Sigmoid colon (tissue), 7 donors: ENCODE data around the gene LAPTM4A. TPM values are rescaled to one million over a fixed set of nuclear protein-coding genes. Genes with fewer than 3 reads are reported as not detected.

ENCODE experiments used
- DNase-seq: peaks from one replicate; pipeline ENCODE4 v3.0.0-alpha.2; 2019
- H3K27ac ChIP-seq, 4 donors: fragments of 200-600 bp; sonication (generic); one replicate each; pipeline ENCODE4 v1.5.1; 2016 to 2019; ENCODE audit warnings: mild to moderate bottlenecking in 1 of 4
- H3K27me3 ChIP-seq, 3 donors: fragments of 200-600 bp; sonication (generic); one replicate each; pipeline ENCODE4 v1.5.1; 2019; ENCODE audit warnings: mild to moderate bottlenecking in 1 of 3
- H3K36me3 ChIP-seq, 4 donors: fragments of 200-600 bp; sonication (generic); one replicate each; pipeline ENCODE4 v1.5.1; 2016 to 2019
- H3K4me1 ChIP-seq, 4 donors: fragments of 200-600 bp; sonication (generic); one replicate each; pipeline ENCODE4 v1.5.1; 2017 to 2019
- H3K4me3 ChIP-seq, 4 donors: fragments of 200-600 bp; sonication (generic); one replicate each; pipeline ENCODE4 v1.5.1; 2017 to 2019; ENCODE audit warnings: mild to moderate bottlenecking in 2 of 4, moderate library complexity in 1 of 4
- H3K9me3 ChIP-seq, 4 donors: fragments of 200-600 bp in 3 of 4; sonication (generic) in 3 of 4; one replicate each; pipeline versions ENCODE4 v1.5.1 to v1.6.1; 2013 to 2019
- EP300 ChIP-seq, 4 donors: sonication (generic); formaldehyde crosslinking; IDR thresholded peaks; one replicate each; pipeline ENCODE4 v1.6.1; 2017; ENCODE audit warnings: antibody characterized with exemption in 4 of 4
- POLR2A ChIP-seq, 2 donors: fragments of 450-650 bp; IDR thresholded peaks; one replicate each; pipeline ENCODE4 v1.6.1; 2016; ENCODE audit warnings: antibody characterized with exemption in 2 of 2, mild to moderate bottlenecking in 2 of 2, moderate library complexity in 2 of 2
- POLR2AphosphoS5 ChIP-seq, 4 donors: sonication (generic); formaldehyde crosslinking; IDR thresholded peaks; one replicate each; pipeline ENCODE4 v1.6.1; 2017; ENCODE audit warnings: antibody characterized with exemption in 4 of 4
- WGBS, 2 donors: extraction: QIAGEN DNeasy Blood & Tissue Kit; methylation state at CpG; one replicate each; pipeline ENCODE4 v1.1.7; 2013; 5-methylcytosine and 5-hydroxymethylcytosine counted together
- intact Hi-C: fragments of 100-400 bp; cut with DNase I; formaldehyde crosslinking; loops from one replicate; pipeline ENCODE4 v1.15.1; 2023
- polyA plus RNA-seq, 3 donors: library from polyadenylated mRNA; stranded (reverse); fragments of 200-250 nt; gene quantifications; one replicate each; pipeline ENCODE4 v1.2.3, GENCODE V29; 2013
- total RNA-seq, 4 donors: library from RNA; depleted of rRNA; stranded (reverse); fragments of >200 nt; gene quantifications; one replicate each; pipeline ENCODE4 v1.1.0, GENCODE V29; 2016
- TF ChIP-seq, protein P1 (sequence below), 4 experiments: fragments of 450-650 bp in 3 of 4; fragments of 200-600 bp in 1 of 4; IDR thresholded peaks; one replicate each; pipeline ENCODE4 v1.5.1; 2016 to 2019; ENCODE audit warnings: antibody characterized with exemption in 4 of 4, mild to moderate bottlenecking in 3 of 4, moderate library complexity in 2 of 4
- donor health status: healthy with polysubstance abuse.
- donor health status: Bipolar disorder and iron deficiency.
- donor health status: healthy.

Gene LAPTM4A
- total and polyA plus RNA-seq, 7 donors, result 59.2 to 246 (median 192) TPM

GRCh38 chr2:20011276-20012031, 40.0 kb downstream of the LAPTM4A start:
- Histone ChIP-seq H3K27me3 (no peaks in the 10 kb centered on the region), H3K4me1 (peaks cover 0 to 17% (median 10%) of the 10 kb centered on the region in 4 donors), H3K27ac (no peak overlapping the region), H3K4me3 (peak overlapping the region in 1 of 4 donors; percentile 59), H3K9me3 (no peaks in the 10 kb centered on the region), H3K36me3 (no peaks in the 10 kb centered on the region)
- no peak for DNase-seq
- intact Hi-C loops, result no loop called here
- TF ChIP-seq POLR2A (IDR thresholded peaks at IDR 0.05) (no peak), POLR2AphosphoS5 (IDR thresholded peaks at IDR 0.05) (no peak), EP300 (IDR thresholded peaks at IDR 0.05) (no peak)
- TF ChIP-seq, protein P1, sequence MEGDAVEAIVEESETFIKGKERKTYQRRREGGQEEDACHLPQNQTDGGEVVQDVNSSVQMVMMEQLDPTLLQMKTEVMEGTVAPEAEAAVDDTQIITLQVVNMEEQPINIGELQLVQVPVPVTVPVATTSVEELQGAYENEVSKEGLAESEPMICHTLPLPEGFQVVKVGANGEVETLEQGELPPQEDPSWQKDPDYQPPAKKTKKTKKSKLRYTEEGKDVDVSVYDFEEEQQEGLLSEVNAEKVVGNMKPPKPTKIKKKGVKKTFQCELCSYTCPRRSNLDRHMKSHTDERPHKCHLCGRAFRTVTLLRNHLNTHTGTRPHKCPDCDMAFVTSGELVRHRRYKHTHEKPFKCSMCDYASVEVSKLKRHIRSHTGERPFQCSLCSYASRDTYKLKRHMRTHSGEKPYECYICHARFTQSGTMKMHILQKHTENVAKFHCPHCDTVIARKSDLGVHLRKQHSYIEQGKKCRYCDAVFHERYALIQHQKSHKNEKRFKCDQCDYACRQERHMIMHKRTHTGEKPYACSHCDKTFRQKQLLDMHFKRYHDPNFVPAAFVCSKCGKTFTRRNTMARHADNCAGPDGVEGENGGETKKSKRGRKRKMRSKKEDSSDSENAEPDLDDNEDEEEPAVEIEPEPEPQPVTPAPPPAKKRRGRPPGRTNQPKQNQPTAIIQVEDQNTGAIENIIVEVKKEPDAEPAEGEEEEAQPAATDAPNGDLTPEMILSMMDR (IDR thresholded peaks at IDR 0.05), result no peak
- WGBS, 2 donors, result 71 to 84% methylated on average over 14 of the region's 14 CpGs

DNA sequence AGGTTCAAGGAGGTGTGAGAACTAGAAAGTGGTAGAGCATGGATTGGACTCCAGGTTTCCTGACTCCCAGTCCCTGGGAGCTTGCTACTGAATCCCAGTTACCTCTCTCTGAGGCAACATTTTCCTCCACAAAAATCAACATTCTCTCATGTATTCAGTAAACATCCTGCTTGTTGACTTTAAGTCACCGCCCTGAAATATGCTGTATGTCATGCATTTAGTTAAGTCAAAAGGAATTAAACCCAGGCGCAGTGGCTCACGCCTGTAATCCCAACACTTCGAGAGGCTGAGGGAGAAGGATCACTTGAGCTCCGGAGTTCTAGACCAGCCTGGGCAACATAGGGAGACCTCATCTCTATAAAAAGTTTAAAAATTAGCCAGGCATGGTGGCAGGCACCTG, 42.7 kb downstream of the LAPTM4A start:
- Histone ChIP-seq H3K9me3 (no peaks in the 10 kb centered on the region), H3K27ac (no peak overlapping the region), H3K4me3 (no peak overlapping the region), H3K36me3 (no peaks in the 10 kb centered on the region), H3K27me3 (no peaks in the 10 kb centered on the region), H3K4me1 (peaks cover 0 to 17% (median 10%) of the 10 kb centered on the region in 4 donors)
- intact Hi-C loops, result no loop called here
- 10 to 69% methylated on average over 5 of the region's 5 CpGs for WGBS, 2 donors
- DNase-seq, result no peak
- TF ChIP-seq EP300 (IDR thresholded peaks at IDR 0.05), result no peak
- no peak for TF ChIP-seq POLR2A (IDR thresholded peaks at IDR 0.05)
- no peak for TF ChIP-seq POLR2AphosphoS5 (IDR thresholded peaks at IDR 0.05)
- TF ChIP-seq, protein P1 (IDR thresholded peaks at IDR 0.05), result no peak

GRCh38 chr2:20005891-20006470, 45.4 kb downstream of the LAPTM4A start:
- Histone ChIP-seq H3K27me3 (no peaks in the 10 kb centered on the region), H3K4me3 (no peak overlapping the region), H3K4me1 (no peaks in the 10 kb centered on the region), H3K9me3 (no peaks in the 10 kb centered on the region), H3K27ac (no peak overlapping the region), H3K36me3 (no peaks in the 10 kb centered on the region)
- TF ChIP-seq, protein P1 (IDR thresholded peaks at IDR 0.05), result no peak
- TF ChIP-seq EP300 (IDR thresholded peaks at IDR 0.05) (no peak), POLR2A (IDR thresholded peaks at IDR 0.05) (no peak), POLR2AphosphoS5 (IDR thresholded peaks at IDR 0.05) (no peak)
- 90 to 96% methylated on average over 17 of the region's 17 CpGs for WGBS, 2 donors
- no peak for DNase-seq
- intact Hi-C loops, result no loop called here

- TF ChIP-seq POLR2AphosphoS5 (IDR thresholded peaks at IDR 0.05) (no peak), EP300 (IDR thresholded peaks at IDR 0.05) (no peak), POLR2A (IDR thresholded peaks at IDR 0.05) (no peak)
- TF ChIP-seq, protein P1 (IDR thresholded peaks at IDR 0.05), result no peak
- H3K9me3 ChIP-seq, result no peaks in the 10 kb centered on the region
- H3K4me1 ChIP-seq, result no peaks in the 10 kb centered on the region
- 86 to 90% methylated on average over 10 of the region's 10 CpGs for WGBS, 2 donors
- intact Hi-C loops, result no loop called here
- H3K36me3 ChIP-seq, result no peaks in the 10 kb centered on the region
- no peak overlapping the region for H3K27ac ChIP-seq
- no peak overlapping the region for H3K4me3 ChIP-seq
- DNase-seq, result no peak
- H3K27me3 ChIP-seq, result no peaks in the 10 kb centered on the region
Observed at GRCh38 chr2:20005067-20005627, 46.3 kb downstream of the LAPTM4A start.
